Astrocyte of the spinal cord (primary cell): Measurements from ENCODE around the gene RYK.
A peak's percentile ranks its signal among the peaks of the same experiment; 100 is the strongest.

Experiments used
- DNase-seq: peaks from one replicate; pipeline ENCODE4 v3.0.0; 2011; ENCODE audit warnings: low read depth, low spot score
- H3K4me3 ChIP-seq: 2 replicates; pipeline ENCODE4 v1.5.1; 2011; ENCODE audit warnings: low read depth, mild to moderate bottlenecking, low read length, moderate library complexity
- in situ Hi-C: cut with HindIII; loops from 2 replicates; pipeline ENCODE4 v1.10.0; 2017; ENCODE audit warnings: low sequenced_read_pairs
- TF ChIP-seq, protein P1 (sequence below): IDR thresholded peaks from 2 replicates; pipeline ENCODE4 v1.5.1; 2012; ENCODE audit warnings: low read depth, mild to moderate bottlenecking, low read length, inconsistent platforms

RYK gene

DNA sequence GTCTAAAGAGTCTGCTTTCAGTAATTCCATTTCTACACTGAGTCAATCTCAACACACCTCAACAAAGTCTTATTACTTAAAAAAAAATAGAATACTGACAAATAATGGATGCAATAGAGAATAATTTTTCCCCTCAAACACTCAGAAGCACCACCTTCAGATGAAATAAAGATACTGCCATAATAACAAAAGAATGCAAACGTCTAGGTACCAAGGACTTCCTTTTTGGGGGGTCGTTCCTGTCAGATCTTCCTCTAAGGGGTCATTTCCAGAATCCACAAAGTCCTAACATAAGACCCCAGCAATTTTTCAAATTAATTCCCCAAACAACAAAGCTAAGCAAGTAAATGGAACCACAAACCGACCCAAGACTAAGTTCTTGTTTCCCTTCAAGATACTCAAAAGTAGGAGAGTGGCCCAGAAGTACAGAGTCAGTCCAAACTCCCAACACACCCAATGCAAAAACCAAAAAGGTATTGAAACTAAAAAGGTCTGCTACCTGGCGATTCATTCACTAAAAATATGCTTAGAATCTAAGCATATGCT is 1.3 kb downstream of the RYK start:
- peak; percentile 22 for DNase-seq
- in situ Hi-C loops, result no loop called here
- TF ChIP-seq, protein P1, sequence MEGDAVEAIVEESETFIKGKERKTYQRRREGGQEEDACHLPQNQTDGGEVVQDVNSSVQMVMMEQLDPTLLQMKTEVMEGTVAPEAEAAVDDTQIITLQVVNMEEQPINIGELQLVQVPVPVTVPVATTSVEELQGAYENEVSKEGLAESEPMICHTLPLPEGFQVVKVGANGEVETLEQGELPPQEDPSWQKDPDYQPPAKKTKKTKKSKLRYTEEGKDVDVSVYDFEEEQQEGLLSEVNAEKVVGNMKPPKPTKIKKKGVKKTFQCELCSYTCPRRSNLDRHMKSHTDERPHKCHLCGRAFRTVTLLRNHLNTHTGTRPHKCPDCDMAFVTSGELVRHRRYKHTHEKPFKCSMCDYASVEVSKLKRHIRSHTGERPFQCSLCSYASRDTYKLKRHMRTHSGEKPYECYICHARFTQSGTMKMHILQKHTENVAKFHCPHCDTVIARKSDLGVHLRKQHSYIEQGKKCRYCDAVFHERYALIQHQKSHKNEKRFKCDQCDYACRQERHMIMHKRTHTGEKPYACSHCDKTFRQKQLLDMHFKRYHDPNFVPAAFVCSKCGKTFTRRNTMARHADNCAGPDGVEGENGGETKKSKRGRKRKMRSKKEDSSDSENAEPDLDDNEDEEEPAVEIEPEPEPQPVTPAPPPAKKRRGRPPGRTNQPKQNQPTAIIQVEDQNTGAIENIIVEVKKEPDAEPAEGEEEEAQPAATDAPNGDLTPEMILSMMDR, result no peak
- H3K4me3 ChIP-seq, result peak overlapping the region; percentile 73

DNA sequence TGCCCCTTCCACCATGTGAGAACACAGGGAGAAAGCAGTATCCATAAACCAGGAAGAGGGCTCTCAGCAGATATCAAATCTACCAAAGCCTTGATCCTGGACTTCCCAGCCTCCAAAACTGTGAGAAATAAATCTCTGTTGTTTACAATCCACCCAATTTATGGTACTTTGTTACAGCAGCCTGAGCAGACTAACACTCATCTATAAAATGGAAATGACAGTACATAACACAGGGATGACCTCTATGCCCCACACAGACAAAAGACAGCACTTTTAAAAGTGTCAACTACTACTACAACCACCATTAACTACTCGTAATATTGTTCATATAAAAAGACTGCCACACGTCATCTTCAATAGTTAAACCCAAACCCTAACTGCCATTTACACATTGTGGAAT is 5.7 kb downstream of the RYK start:
- in situ Hi-C loops, result no loop called here
- DNase-seq, result no peak
- H3K4me3 ChIP-seq, result no peak overlapping the region
- TF ChIP-seq, protein P1, result no peak

DNA sequence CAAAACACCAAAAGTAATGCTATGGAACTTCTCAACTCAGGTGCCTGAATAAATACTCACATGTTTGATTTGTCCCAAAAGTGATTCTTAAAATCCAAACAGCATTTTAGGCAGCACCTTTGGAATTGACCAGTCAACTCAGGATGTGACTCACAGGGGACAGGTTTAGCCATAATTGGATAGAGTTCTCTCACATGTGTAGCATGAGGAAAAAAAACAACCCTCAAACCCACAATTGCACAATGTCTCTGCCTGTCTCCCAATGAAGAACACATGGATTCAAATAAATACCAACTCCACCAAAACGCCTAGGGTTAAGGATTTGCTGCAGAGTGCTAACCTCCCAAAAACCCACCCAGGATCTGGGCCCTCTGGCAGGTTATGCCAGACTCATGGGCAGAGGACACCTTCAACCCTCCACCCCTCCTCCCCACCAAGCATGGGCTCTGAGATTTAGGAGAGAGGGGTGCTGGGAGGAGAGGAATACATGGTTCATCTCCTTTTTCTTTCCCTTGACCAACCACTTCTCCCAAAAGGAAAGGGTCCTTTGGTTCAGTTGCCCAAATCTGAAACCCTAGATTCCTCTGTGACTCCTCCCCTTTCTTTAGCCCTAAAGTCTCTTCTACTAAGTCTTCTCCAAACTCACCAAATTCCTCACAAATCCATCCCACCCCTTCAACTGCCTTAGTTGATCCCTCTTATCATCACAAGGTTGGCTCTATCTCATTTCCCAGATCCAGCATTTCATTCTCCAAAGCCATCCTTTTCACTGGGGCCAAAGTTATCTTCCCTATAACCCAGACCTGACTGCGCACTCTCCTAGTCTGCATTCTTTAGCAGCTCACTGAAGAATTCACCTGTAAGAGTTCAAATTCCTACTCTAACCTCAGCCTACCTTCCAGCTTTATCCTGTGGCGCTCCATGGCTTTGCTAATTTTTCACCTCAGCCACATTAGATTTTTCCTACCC is 7.7 kb downstream of the RYK start:
- H3K4me3 ChIP-seq, result no peak overlapping the region
- in situ Hi-C loops, result no loop called here
- TF ChIP-seq, protein P1, result no peak
- peak; percentile 84 for DNase-seq

DNA sequence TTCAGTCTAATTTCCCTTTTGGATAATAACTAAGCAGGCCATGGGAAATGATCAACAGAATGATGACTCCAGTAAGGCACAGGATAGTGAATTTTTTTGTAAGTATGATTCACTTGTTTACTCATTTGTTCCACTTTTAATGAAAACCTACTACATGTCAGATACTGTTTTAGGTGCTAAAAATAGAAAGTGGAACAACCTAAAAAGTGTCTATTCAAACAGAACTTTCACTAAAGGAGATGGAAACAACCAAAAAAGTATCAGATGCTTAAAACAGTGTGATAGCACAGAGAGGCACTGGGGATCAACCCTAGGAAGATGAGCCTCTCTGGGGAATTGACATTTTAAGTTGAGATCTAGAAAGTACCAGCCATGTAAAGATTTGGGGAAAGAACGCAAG is 11.1 kb downstream of the RYK start:
- DNase-seq, result no peak
- TF ChIP-seq, protein P1, result no peak
- in situ Hi-C loops, result no loop called here
- H3K4me3 ChIP-seq, result no peak overlapping the region

DNA sequence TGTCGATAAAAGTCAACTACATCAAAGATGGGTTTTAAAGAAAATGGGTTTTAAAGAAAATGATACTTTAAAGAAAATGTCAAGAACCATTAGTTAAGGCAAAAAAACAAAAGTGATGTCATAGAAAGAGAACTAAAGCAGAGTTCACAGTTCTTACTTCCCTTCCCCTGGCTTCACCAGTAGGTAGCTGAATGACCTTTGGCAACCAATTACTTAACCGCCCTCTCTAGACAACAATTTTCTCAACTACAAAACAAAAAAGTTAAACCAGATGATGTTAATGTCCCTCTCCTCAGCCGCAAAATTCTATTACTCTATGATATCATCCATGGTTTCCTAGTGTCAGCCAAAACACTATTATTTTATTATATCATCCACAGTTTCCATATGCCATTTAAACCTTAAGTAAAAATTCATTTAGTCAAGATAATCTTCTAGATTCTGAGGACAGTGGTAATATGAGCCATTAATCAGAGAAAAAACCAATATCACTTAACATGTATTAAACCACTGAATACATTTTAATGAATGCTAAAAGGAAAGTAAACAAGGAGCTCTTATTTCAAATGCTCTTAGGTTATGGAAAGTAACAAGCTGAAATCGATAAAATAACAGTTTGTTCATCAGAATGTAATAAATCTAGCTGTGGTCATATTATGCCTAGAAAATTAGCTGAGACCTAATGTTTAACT is 13.1 kb downstream of the RYK start:
- TF ChIP-seq, protein P1, result no peak
- no peak for DNase-seq
- H3K4me3 ChIP-seq, result no peak overlapping the region
- in situ Hi-C loops, result no loop called here

DNA sequence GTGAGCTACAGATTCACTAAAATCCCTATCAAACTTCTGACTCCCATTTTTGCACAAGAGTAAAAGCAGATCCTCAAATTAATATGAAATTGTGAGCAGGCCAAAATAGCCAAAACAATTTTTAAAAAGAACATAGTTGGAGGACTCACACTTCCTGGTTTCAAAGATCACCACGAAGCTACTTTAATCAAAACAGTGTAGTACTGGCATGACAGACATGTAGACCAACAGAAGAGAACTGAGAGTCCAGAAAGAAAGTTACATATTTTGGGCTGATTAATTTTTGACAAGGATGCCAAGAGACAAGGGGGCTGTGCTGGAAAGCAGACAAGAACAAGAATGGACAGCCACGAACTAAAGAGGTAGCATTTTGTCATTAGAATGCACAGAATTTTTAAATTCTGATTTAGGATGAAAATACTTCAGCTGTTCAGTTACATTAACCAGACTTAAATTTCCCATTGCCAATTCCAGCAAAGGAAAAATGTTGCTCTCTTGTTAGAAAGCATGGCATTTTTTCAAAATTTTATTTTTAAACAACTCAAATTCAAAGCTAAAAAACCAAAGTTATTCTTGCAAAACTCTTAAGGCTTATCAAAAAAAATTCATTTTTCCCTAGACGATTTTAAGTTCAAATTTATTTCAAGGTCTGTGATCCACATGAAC is 14.0 kb downstream of the RYK start:
- in situ Hi-C loops, result no loop called here
- no peak for DNase-seq

More for the DNA sequence above, 14.0 kb downstream of the RYK start:
- TF ChIP-seq, protein P1, result no peak
- H3K4me3 ChIP-seq, result no peak overlapping the region
